Activated CD8-positive, alpha-beta T cell treated with anti-CD3 and anti-CD28 coated beads, Interleukin-2, amount 10 ng/mL, durations not matched to agents 7 days and 5 days (primary cell): ENCODE results near the gene IDUA. TPM values are rescaled to one million over a fixed set of nuclear protein-coding genes. Genes with fewer than 3 reads are reported as not detected.
"Not testable (repeated sequence)": the region's sequence is repeated elsewhere in the genome, so short reads cannot be mapped to it uniquely, and the experiment has no call there.

Experiments
- ATAC-seq: fragments of 150-1000 bp; cut with Tn5 transposase; one replicate; pipeline ENCODE4 v1.10.0; 2021; ENCODE audit warnings: moderate library complexity
- CTCF ChIA-PET: fragments of 350-600 bp; sonication (Branson Sonifier 250); formaldehyde crosslinking; loops from one replicate; lab custom pipeline; 2021; ENCODE audit warnings: antibody characterized with exemption; lab: Charles Lee
- POLR2A ChIA-PET: fragments of 350-600 bp; sonication (Branson Sonifier 250); formaldehyde crosslinking; loops from one replicate; lab custom pipeline; 2021; ENCODE audit warnings: antibody characterized with exemption; lab: Charles Lee
- DNase-seq: peaks from one replicate; pipeline ENCODE4 v3.0.0-alpha.2; 2020
- H3K27ac Mint-ChIP-seq: one replicate; pipeline ENCODE4 v1.8.0; 2021; ENCODE audit warnings: mild to moderate bottlenecking, mixed read lengths
- H3K27me3 Mint-ChIP-seq: one replicate; pipeline ENCODE4 v1.8.0; 2021; ENCODE audit warnings: low read depth, mixed read lengths
- H3K36me3 Mint-ChIP-seq: one replicate; pipeline ENCODE4 v1.8.0; 2021; ENCODE audit warnings: low read depth, mixed read lengths
- H3K4me1 Mint-ChIP-seq: one replicate; pipeline ENCODE4 v1.8.0; 2021; ENCODE audit warnings: low read depth, mixed read lengths
- H3K4me3 Mint-ChIP-seq: one replicate; pipeline ENCODE4 v1.8.0; 2021; ENCODE audit warnings: mild to moderate bottlenecking, mixed read lengths
- H3K9me3 Mint-ChIP-seq: one replicate; pipeline ENCODE4 v1.8.0; 2022; ENCODE audit warnings: mixed read lengths; ENCODE audit not compliant: insufficient read depth
- total RNA-seq, 2 experiments: library from RNA; stranded (reverse); gene quantifications; one replicate each; pipeline ENCODE4 v1.2.3, GENCODE V29; 2021

Gene IDUA
- total RNA-seq, 2 experiments from 2014 or later = 19.0 to 20.9 TPM

GRCh38 chr4:996030-996996 is 9.5 kb downstream of the IDUA start:
- Mint-ChIP-seq H3K9me3 (no peaks in the 10 kb centered on the region), H3K27ac (no peak overlapping the region), H3K4me1 (no peaks in the 10 kb centered on the region), H3K27me3 (peaks cover 23% of the 10 kb centered on the region), H3K36me3 (no peaks in the 10 kb centered on the region), H3K4me3 (no peak overlapping the region)
- POLR2A ChIA-PET = no interaction called here
- no peak for DNase-seq
- no peak for ATAC-seq
- CTCF ChIA-PET = no interaction called here

- ChIA-PET POLR2A (no interaction called here), CTCF (no interaction called here)
- Mint-ChIP-seq H3K9me3 (no peaks in the 10 kb centered on the region), H3K27me3 (peaks cover 29% of the 10 kb centered on the region), H3K36me3 (no peaks in the 10 kb centered on the region), H3K4me1 (no peaks in the 10 kb centered on the region), H3K4me3 (no peak overlapping the region), H3K27ac (no peak overlapping the region)
- ATAC-seq (no peak), DNase-seq (no peak)
Measured at GRCh38 chr4:996997-997374, 10.1 kb downstream of the IDUA start.

- Mint-ChIP-seq H3K9me3 (no peaks in the 10 kb centered on the region), H3K4me3 (no peak overlapping the region), H3K36me3 (no peaks in the 10 kb centered on the region), H3K27me3 (peaks cover 31% of the 10 kb centered on the region), H3K4me1 (no peaks in the 10 kb centered on the region), H3K27ac (no peak overlapping the region)
- DNase-seq (no peak), ATAC-seq (no peak)
- POLR2A ChIA-PET = no interaction called here
- CTCF ChIA-PET = no interaction called here
Measured at GRCh38 chr4:997375-998071, 10.7 kb downstream of the IDUA start.

- H3K9me3 Mint-ChIP-seq = no peaks in the 10 kb centered on the region
- DNase-seq (no peak), ATAC-seq (no peak)
- H3K36me3 Mint-ChIP-seq = no peaks in the 10 kb centered on the region
- no peaks in the 10 kb centered on the region for H3K4me1 Mint-ChIP-seq
- ChIA-PET CTCF (interaction anchor here (1.2 kb wide), 1 partner anchor 11 kb away, joined by 3 read pairs; the partner anchor contains the start of gene IDUA), POLR2A (no interaction called here)
- no peak overlapping the region for H3K4me3 Mint-ChIP-seq
- H3K27me3 Mint-ChIP-seq = peaks cover 31% of the 10 kb centered on the region
- H3K27ac Mint-ChIP-seq = no peak overlapping the region
Measured at GRCh38 chr4:998096-998691, 11.3 kb downstream of the IDUA start.

GRCh38 chr4:999240-999863 is 12.5 kb downstream of the IDUA start:
- H3K4me1 Mint-ChIP-seq, H3K36me3 Mint-ChIP-seq, ATAC-seq, H3K4me3 Mint-ChIP-seq, POLR2A ChIA-PET, H3K9me3 Mint-ChIP-seq, DNase-seq, H3K27ac Mint-ChIP-seq: not testable (repeated sequence)
- CTCF ChIA-PET = interaction anchor here (1.2 kb wide), 1 partner anchor 12 kb away, joined by 3 read pairs; the partner anchor contains the start of gene IDUA
- peaks cover 38% of the 10 kb centered on the region for H3K27me3 Mint-ChIP-seq

GRCh38 chr4:999882-1000425 is 13.1 kb downstream of the IDUA start:
- Mint-ChIP-seq H3K9me3 (no peaks in the 10 kb centered on the region), H3K36me3 (no peaks in the 10 kb centered on the region), H3K27me3 (peaks cover 41% of the 10 kb centered on the region), H3K4me1 (no peaks in the 10 kb centered on the region), H3K27ac (no peak overlapping the region), H3K4me3 (no peak overlapping the region)
- no peak for ATAC-seq
- DNase-seq = no peak
- ChIA-PET CTCF (no interaction called here), POLR2A (no interaction called here)

GRCh38 chr4:1000686-1001260 is 13.9 kb downstream of the IDUA start:
- Mint-ChIP-seq H3K36me3 (no peaks in the 10 kb centered on the region), H3K4me1 (no peaks in the 10 kb centered on the region), H3K27ac (no peak overlapping the region), H3K9me3 (no peaks in the 10 kb centered on the region), H3K27me3 (peaks cover 41% of the 10 kb centered on the region), H3K4me3 (no peak overlapping the region)
- DNase-seq (no peak), ATAC-seq (no peak)
- CTCF ChIA-PET = no interaction called here
- POLR2A ChIA-PET = no interaction called here

GRCh38 chr4:1001561-1002130 is 14.8 kb downstream of the IDUA start:
- Mint-ChIP-seq H3K27ac (no peak overlapping the region), H3K4me1 (no peaks in the 10 kb centered on the region), H3K27me3 (peaks cover 45% of the 10 kb centered on the region), H3K9me3 (no peaks in the 10 kb centered on the region), H3K4me3 (no peak overlapping the region), H3K36me3 (no peaks in the 10 kb centered on the region)
- no peak for ATAC-seq
- ChIA-PET POLR2A (no interaction called here), CTCF (interaction anchor here (0.8 kb wide), 1 partner anchor 14 kb away, joined by 3 read pairs; no protein-coding TSS in a partner anchor)
- DNase-seq = no peak

GRCh38 chr4:1002131-1002630 is 15.3 kb downstream of the IDUA start:
- CTCF ChIA-PET = interaction anchor here (0.8 kb wide), 1 partner anchor 15 kb away, joined by 3 read pairs; no protein-coding TSS in a partner anchor
- DNase-seq = no peak
- ATAC-seq = peak; percentile 28
- no peak overlapping the region for H3K4me3 Mint-ChIP-seq
- no peak overlapping the region for H3K27ac Mint-ChIP-seq
- H3K36me3 Mint-ChIP-seq = no peaks in the 10 kb centered on the region
- no peaks in the 10 kb centered on the region for H3K9me3 Mint-ChIP-seq
- peaks cover 46% of the 10 kb centered on the region for H3K27me3 Mint-ChIP-seq
- POLR2A ChIA-PET = no interaction called here
- no peaks in the 10 kb centered on the region for H3K4me1 Mint-ChIP-seq

GRCh38 chr4:1002631-1003251 is 15.9 kb downstream of the IDUA start:
- ATAC-seq (no peak), DNase-seq (no peak)
- Mint-ChIP-seq H3K27ac (no peak overlapping the region), H3K4me3 (no peak overlapping the region), H3K4me1 (no peaks in the 10 kb centered on the region), H3K9me3 (no peaks in the 10 kb centered on the region), H3K36me3 (no peaks in the 10 kb centered on the region), H3K27me3 (peaks cover 50% of the 10 kb centered on the region)
- ChIA-PET POLR2A (no interaction called here), CTCF (interaction anchor here (0.8 kb wide), 1 partner anchor 15 kb away, joined by 3 read pairs; no protein-coding TSS in a partner anchor)
